Left renal pelvis (tissue), 4 donors: ENCODE measurements around the gene BBS12. TPM values are rescaled to one million over a fixed set of nuclear protein-coding genes. Genes with fewer than 3 reads are reported as not detected.

ENCODE experiments used
- DNase-seq, 4 donors: peaks; one replicate each; pipeline ENCODE4 v3.0.0-alpha.2; 2013; ENCODE audit warnings: low read depth in 4 of 4, low spot score in 3 of 4
- polyA plus RNA-seq, 4 donors: library from polyadenylated mRNA; unstranded; fragments of 120-200 nt; gene quantifications; one replicate each; pipeline ENCODE4 v1.2.1, GENCODE V29; 2013; ENCODE audit not compliant: insufficient read length in 4 of 4

Gene BBS12
- polyA plus RNA-seq, result 10 to 100 TPM in 3 of 4 donors, 1 to 10 TPM in 1; 4.5 to 14.3 (median 13.5) TPM

DNA sequence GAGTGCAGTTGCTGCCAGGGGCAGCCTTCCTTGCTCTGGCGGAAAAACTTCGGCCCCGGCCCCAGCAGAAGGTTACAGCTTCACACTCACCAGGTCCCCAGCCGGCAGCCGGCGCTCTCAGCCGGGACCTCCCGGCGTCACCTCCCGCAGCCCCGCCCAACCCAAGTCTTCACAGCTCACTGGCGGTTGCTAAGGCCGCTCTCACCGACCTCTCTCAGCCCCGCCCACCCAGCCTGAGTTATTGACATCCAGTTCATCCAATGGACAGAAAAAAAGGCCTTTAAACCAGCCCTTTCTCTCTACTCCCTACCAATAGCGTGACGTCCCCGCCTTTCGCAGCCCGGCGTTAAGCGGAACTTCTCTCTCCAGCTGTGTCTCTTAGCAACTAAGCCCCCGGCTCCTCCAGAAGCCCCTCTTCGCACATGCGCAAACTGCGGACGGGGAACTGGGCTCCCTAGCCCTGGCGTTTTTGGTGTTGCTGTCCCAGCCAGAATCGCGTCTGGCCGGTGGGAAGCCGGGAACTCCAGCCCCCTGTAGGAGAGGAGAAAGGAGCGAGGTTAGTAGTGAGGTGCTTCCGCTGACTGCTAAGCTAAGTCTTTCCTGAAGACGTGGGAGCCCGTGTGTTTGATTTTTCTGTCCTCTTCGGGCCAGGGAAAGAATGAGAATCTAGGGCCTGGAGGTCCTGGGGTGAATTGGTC lies at the start of gene BBS12:
Gene BBS12 (plus strand): TSS at position 376 of the 698 bp plus-strand sequence. CDS start 9,189 bp downstream, outside the sequence.
- peak; percentile 98 to 100 (median 100) for DNase-seq

GRCh38 chr4:122686691-122687090 lies 45.8 kb upstream of the BBS12 start:
- no peak for DNase-seq

- DNase-seq, result no peak
Observed at GRCh38 chr4:122687531-122688061, 44.9 kb upstream of the BBS12 start.

DNA sequence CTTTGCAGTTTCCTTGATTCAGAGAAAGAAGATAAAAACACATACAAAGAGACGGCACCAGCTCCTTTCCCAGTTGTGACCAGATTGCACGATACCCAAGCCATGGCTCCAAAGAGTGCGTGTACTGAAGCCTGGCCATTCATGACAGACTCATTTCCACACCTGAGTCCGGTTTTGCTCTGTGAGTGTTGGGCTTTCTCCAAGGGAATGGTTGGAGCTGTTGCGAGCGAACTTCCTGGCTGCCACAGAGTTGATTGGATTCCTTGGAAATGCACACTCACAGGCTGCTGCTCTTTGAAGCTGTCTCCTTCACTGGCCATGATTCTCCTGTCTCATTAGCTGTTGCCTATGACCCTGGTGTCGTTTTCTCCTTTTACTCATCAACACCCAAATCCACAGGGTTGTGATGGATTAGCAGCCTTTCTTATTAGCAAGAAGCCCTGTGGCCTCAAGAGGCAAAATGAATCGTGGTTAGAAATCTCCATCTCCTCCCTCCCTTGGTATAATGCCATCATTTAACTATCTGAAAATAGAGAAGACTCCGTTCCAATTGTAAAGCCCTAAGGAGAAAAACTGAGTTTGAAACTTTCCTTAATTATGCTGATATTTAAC lies 43.9 kb upstream of the BBS12 start:
- DNase-seq, result no peak

DNA sequence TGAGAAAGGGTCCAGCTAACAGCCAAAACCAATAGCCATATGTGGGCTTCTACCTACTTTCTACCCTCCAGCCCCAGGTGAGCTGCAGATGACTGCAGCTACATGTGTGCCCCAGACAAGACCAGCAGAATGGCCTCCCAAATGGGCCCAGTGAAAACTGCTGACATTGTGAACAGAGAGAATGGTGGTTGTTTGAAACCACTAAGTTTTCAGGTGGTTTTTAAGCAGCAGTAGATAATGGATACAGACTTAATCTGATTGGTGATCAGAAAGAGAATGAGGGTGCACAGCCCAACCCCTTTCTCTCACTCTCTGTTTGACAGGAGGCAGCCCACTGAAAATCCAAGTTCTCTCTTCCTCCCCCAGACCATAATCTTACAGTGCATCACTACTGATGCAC lies 42.5 kb upstream of the BBS12 start:
- no peak for DNase-seq

GRCh38 chr4:122691988-122692387 lies 40.5 kb upstream of the BBS12 start:
- DNase-seq, result no peak

GRCh38 chr4:122692641-122693520 lies 39.6 kb upstream of the BBS12 start:
- no peak for DNase-seq

GRCh38 chr4:122695226-122695625 lies 37.3 kb upstream of the BBS12 start:
- no peak for DNase-seq

DNA sequence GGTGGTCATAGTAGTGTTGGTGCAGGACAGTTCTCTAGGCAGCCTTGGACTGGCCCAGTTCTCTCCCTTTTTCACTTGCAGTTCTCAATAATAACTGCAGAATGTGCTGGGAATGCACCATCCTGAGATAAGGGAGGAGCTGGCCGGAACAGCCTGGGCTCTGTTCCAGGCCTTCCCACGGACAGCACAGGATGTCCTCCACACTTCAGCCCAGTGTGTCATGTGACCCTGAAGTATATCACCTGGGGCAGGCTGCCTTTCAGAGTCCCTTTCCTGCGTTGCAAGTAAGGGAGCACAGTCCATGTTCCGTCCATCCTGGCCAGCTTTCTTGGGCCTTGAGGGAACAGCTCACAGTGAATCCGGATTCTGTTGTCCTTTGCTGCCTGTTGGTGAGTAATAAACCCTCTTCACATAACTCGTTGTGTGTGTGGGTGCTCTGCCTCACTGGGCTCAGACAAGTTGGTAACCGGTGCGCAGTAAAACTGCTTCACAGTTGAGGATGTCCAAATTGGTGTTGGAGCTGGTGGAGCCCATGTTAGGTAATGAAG lies 32.3 kb upstream of the BBS12 start:
- no peak for DNase-seq

DNA sequence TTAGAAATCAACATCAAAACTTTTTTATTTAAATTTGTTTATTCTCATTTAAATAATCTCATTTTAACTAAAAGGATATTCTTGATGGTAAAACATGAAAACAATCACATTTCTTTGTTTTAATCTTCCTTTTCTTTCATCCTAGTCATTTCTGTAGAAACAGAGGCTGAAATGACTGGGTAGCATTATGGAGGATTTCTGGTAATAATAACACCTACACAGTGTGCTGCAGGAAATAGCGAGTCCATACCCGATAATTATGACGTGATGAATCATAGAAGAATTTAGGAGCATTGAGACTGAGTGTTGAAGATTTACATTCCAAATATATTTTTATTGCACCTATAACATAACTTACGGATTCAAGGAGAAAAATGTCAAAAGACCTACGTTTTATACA lies 31.4 kb upstream of the BBS12 start:
- no peak for DNase-seq

DNA sequence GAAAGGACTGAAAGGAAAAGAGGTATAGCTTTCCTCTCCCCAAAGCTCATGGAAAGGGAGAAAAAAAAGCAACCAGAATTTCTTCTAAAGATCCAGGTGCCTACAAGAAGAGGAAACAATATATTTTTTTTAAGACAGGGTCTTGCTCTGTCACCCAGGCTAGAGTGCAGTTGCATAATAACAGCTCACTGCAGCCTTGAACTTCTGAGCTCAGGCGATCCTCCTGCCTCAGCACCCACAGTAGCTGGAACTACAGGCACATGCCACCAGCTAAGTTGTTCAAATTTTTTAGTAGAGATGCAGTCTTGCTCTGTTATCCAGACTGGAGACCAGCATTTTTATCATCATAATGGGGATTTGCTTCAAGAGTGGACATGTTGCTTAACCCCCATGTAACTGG lies 30.5 kb upstream of the BBS12 start:
- DNase-seq, result no peak

DNA sequence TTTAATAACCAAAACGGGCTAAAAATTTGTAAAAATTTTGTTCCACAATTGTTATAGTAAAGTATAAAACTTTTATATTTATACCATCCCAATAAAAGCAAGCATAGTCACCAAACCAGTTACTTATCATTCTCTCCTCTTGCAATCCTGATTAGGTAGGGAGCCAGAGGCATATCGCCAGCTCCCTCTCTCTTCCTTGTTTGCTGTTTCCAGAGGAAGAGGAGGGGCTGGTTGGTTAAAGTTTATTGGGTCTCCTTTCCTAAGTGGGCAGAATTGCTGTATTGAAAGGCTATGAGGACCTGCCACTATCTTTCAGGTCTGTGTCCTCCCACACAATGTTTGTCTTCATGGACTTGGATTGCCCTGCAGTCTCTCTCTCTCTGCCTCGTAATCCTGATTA lies 29.6 kb upstream of the BBS12 start:
- no peak for DNase-seq

- no peak for DNase-seq
Observed at GRCh38 chr4:122703868-122704267, 28.6 kb upstream of the BBS12 start.

- DNase-seq, result no peak
Observed at GRCh38 chr4:122705009-122705408, 27.5 kb upstream of the BBS12 start.

- no peak for DNase-seq
Observed at GRCh38 chr4:122705547-122706117, 26.9 kb upstream of the BBS12 start.

- DNase-seq, result no peak
Observed at GRCh38 chr4:122706511-122706910, 26.0 kb upstream of the BBS12 start.

GRCh38 chr4:122707497-122707896 lies 25.0 kb upstream of the BBS12 start:
- DNase-seq, result no peak

- no peak for DNase-seq
Observed at GRCh38 chr4:122709236-122709635, 23.3 kb upstream of the BBS12 start.

DNA sequence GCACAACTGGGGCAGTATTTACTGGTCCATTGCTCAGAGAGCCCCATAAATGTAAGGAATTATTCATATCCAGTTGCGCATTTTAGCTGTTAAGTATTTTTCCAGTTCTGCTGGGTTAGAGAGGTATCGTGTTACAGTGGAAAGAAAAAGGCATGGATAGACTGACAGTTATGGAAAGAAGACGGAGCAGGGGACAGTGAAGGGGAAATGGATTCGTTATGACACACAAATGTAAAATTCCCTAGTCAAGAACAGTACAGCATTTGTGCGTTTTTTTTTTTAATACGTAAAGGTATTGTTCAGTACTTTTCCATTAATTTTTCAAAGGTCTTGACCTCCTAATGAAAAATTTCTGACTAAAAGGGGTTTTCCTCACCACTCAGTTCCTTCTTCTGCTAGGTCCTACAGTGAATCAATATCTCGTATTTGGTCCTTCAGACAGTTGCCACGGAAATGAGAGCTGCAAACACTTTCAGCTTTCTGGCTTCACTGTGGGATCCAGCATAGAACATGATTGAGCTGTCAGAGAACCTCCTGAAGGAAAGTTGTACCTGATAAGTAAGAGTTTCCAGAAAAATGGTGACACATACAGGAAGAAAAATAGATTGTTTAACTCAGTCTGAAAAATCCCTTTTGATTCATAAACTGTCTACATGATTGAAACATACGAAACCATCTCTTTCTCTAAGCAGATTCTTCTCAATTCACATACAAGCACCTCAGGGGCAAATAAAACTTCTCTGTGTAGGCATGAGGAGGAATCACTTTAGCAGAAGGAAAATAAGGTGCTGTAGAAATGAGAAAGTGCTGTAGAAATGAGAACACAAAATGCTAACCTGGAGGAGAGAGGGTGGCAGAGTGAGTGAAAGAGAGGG lies 21.8 kb upstream of the BBS12 start:
- no peak for DNase-seq

GRCh38 chr4:122711919-122712318 lies 20.6 kb upstream of the BBS12 start:
- DNase-seq, result no peak
